SJSA1 (cell line): ENCODE data around the gene ZNF280A. TPM values are rescaled to one million over a fixed set of nuclear protein-coding genes. Genes with fewer than 3 reads are reported as not detected.

ENCODE experiments used
- DNase-seq, 2 experiments: peaks; one replicate each; pipeline ENCODE4 v3.0.0-alpha.2; 2015 to 2020; ENCODE audit warnings: low spot score in 2 of 2, low read depth in 1 of 2
- H3K27ac ChIP-seq: fragments of 250-450 bp; sonication (Bioruptor Pico); 2 replicates; pipeline ENCODE4 v1.5.1; 2020; ENCODE audit warnings: mild to moderate bottlenecking, moderate library complexity
- H3K27me3 ChIP-seq: fragments of 250-450 bp; sonication (Bioruptor Pico); replicated peaks from 2 replicates; pipeline ENCODE4 v1.5.1; 2020; ENCODE audit warnings: mild to moderate bottlenecking, moderate library complexity
- H3K36me3 ChIP-seq: fragments of 250-450 bp; sonication (Bioruptor Pico); 2 replicates; pipeline ENCODE4 v1.5.1; 2020; ENCODE audit warnings: mild to moderate bottlenecking
- H3K4me1 ChIP-seq: fragments of 250-450 bp; sonication (Bioruptor Pico); replicated peaks from 2 replicates; pipeline ENCODE4 v1.6.1; 2021; ENCODE audit warnings: mild to moderate bottlenecking
- H3K4me3 ChIP-seq: fragments of 250-450 bp; sonication (Bioruptor Pico); 2 replicates; pipeline ENCODE4 v1.5.1; 2020; ENCODE audit warnings: mild to moderate bottlenecking
- H3K9me3 ChIP-seq: fragments of 250-450 bp; sonication (Bioruptor Pico); replicated peaks from 2 replicates; pipeline ENCODE4 v1.5.1; 2020; ENCODE audit warnings: mild to moderate bottlenecking
- total RNA-seq: library from RNA; depleted of rRNA; stranded (reverse); fragments of >200 nt; shearing (Covaris generic); gene quantifications from 2 replicates; pipeline ENCODE4 v1.2.3, GENCODE V29; 2014; rRNA removed

Gene ZNF280A, protein sequence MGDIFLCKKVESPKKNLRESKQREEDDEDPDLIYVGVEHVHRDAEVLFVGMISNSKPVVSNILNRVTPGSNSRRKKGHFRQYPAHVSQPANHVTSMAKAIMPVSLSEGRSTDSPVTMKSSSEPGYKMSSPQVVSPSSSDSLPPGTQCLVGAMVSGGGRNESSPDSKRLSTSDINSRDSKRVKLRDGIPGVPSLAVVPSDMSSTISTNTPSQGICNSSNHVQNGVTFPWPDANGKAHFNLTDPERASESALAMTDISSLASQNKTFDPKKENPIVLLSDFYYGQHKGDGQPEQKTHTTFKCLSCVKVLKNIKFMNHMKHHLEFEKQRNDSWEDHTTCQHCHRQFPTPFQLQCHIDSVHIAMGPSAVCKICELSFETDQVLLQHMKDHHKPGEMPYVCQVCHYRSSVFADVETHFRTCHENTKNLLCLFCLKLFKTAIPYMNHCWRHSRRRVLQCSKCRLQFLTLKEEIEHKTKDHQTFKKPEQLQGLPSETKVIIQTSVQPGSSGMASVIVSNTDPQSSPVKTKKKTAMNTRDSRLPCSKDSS
- total RNA-seq = 0.32 TPM in 1 of 2 replicates, not detected in the other

DNA sequence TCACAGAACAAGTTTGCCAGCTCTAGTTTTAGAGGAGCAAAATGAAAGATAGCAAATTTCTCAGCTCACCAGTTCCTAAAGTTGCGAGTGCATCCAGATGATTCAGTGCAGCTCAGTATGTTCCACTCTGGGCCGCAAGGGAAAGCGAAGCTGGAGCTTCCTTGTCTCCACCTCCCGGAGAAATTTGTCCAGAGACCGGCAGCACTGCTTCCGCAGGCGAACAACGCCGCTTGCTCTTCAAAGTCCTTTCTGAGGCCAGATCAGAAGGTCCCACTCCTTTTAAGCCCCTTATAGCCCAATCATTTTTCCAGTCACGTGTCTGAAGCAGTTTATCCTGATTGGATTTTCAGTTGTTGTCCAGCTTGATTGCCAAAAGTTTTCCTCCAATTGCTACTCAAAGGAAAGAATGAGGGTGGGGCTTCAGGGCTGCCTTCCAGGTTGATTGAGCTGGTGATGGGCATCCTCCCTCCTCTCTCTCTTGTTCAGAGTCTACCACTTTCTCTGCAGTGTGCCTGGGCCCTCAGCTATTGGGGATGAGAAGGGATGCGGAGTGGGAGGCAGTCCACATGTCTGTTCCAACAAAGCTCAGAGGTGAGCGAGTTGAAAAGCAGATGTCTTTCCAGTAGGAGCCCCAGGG, at the start of gene ZNF280A:
Gene ZNF280A (minus strand): TSS at position 251 of the 637 bp plus-strand sequence. CDS start 4,640 bp downstream, outside the sequence.
- peak in 1 of 2 experiments; percentile 27 for DNase-seq
- H3K27ac ChIP-seq = no peak within 1 kb of the TSS
- H3K4me3 ChIP-seq = peak within 1 kb of the TSS; percentile 23
- H3K36me3 ChIP-seq = no peaks in the 10 kb centered on the region
- H3K27me3 ChIP-seq = peaks cover 10% of the 10 kb centered on the region
- H3K9me3 ChIP-seq = no peaks in the 10 kb centered on the region
- peaks cover 10% of the 10 kb centered on the region for H3K4me1 ChIP-seq

DNA sequence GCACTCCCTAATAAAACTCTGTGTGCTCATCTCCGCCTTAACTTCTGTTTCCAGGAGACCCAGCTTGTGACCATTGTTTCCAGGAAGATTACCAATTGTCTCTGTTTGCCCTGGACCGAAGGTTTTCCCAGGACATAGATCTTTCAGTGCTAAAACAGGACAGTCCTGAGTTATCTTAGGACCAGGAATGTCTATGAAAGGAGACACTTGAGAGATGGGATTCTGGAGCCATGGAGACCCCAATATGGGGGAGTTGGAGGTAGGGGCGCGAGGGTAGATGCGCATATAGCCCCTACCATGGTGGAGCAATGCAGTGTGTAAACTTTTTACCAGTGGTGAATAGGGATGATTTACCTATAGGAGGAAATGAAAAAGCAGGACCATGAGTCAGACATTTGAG, 49.1 kb upstream of the ZNF280A start:
- no peaks in the 10 kb centered on the region for H3K36me3 ChIP-seq
- H3K4me3 ChIP-seq = no peak overlapping the region
- peaks cover 13% of the 10 kb centered on the region for H3K27me3 ChIP-seq
- no peaks in the 10 kb centered on the region for H3K9me3 ChIP-seq
- H3K4me1 ChIP-seq = no peaks in the 10 kb centered on the region
- H3K27ac ChIP-seq = no peak overlapping the region
- no peak for DNase-seq

DNA sequence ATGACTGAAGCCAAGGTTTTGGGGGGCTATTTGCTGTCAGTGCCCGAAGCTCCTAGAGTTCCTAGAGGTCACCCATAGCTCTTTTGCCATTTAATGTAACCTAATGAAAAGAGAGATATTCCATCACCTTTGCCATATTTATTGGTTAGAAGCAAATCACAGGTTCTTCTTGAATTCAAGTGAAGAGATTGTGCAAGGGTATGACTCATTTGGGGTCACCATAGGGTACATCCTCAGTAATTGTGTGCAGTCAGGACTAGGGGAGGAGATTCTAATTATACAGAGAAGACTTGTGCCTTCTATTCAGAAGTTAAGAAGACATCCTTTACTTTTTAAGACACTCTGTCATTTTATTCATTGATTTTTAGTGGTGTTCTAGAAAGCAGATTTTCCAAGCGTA, 45.9 kb upstream of the ZNF280A start:
- Histone ChIP-seq H3K36me3 (no peaks in the 10 kb centered on the region), H3K9me3 (no peaks in the 10 kb centered on the region), H3K27me3 (peaks cover 8% of the 10 kb centered on the region), H3K4me1 (no peaks in the 10 kb centered on the region), H3K27ac (no peak overlapping the region), H3K4me3 (no peak overlapping the region)
- no peak for DNase-seq

DNA sequence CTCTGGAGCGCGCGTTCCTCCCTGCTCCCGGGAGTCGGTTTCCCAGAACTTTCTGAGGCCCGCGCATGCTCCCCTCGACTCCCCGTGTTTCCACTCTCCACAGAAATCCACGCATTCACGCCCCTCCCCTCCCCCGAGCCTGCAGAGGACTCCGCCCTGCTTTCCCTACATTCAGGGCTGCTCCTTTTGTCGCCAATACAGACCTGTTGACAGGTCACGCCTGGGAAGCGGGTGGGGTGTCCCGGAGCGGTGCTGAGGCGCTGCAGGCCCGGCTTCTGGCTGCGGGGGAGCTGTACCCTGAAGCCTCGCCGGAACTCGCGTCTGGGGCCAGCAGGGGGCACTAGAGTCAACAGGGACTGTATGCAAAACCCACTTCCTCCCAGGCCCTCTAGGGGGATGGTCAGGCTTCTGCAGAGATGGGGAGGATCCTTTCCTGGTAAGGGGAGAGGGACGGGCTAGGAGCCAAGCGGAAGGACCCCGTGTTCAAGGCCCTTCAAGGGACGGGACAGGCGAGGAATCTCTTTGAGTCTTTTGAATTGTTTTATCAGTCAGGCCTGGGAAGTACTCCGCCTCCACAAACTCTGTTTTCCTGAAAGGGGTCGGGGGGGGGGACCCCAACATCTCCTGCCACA, 39.0 kb upstream of the ZNF280A start, which contains the start of gene PRAME:
Gene PRAME (minus strand): TSS at position 294 of the 632 bp plus-strand sequence. CDS start 2,433 bp downstream, outside the sequence.
- H3K4me1 ChIP-seq = no peaks in the 10 kb centered on the region
- no peak within 1 kb of the TSS for H3K4me3 ChIP-seq
- DNase-seq = peak; percentile 25 to 82
- H3K36me3 ChIP-seq = no peaks in the 10 kb centered on the region
- H3K27me3 ChIP-seq = no peaks in the 10 kb centered on the region
- H3K27ac ChIP-seq = no peak within 1 kb of the TSS
- H3K9me3 ChIP-seq = no peaks in the 10 kb centered on the region

DNA sequence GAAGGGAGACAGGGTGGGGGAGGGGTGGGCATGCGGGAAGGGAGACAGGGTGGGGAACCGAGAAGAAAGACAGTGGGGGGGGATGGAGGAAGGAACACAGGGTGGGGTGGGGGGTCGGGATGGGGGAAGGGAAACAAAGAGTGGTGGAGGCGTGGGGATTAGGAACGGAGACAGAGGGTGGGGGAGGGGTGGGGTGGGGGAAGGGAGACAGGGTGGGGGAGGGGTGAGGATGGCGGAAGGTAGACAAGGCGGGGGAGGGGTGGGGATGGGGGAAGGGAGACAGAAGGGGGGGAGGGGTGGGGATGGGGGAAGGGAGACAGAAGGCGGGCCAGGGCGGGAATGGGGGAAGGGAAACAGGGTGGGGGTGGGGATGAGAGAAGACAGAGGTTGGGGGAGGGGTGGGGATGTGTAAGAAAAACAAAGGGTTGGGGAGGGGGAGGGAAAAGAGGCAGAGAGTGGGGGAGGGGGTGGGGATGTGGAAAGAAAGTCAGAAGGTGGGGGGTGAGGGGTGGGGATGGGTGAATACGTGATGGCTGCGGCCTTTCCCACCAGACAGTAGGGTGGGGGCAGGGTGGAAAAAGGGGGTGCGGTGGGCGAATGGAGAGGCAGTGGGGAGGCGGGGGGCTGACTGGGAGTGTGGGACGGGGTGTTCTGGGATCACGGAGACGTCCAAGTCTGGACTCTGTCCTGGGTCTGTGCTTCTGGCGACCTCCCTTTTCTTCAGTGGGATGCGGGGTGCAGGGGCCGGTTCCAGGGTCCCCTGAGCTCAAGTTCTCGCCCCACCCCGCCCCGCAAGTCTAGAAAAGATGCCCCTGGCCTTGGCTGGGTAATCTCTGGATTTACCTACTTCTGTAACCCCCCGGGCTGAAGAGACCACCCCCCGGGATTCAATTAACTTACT, 38.3 kb upstream of the ZNF280A start:
- Histone ChIP-seq H3K27me3 (no peaks in the 10 kb centered on the region), H3K4me3 (no peak overlapping the region), H3K27ac (no peak overlapping the region), H3K9me3 (no peaks in the 10 kb centered on the region), H3K36me3 (no peaks in the 10 kb centered on the region), H3K4me1 (no peaks in the 10 kb centered on the region)
- DNase-seq = no peak

DNA sequence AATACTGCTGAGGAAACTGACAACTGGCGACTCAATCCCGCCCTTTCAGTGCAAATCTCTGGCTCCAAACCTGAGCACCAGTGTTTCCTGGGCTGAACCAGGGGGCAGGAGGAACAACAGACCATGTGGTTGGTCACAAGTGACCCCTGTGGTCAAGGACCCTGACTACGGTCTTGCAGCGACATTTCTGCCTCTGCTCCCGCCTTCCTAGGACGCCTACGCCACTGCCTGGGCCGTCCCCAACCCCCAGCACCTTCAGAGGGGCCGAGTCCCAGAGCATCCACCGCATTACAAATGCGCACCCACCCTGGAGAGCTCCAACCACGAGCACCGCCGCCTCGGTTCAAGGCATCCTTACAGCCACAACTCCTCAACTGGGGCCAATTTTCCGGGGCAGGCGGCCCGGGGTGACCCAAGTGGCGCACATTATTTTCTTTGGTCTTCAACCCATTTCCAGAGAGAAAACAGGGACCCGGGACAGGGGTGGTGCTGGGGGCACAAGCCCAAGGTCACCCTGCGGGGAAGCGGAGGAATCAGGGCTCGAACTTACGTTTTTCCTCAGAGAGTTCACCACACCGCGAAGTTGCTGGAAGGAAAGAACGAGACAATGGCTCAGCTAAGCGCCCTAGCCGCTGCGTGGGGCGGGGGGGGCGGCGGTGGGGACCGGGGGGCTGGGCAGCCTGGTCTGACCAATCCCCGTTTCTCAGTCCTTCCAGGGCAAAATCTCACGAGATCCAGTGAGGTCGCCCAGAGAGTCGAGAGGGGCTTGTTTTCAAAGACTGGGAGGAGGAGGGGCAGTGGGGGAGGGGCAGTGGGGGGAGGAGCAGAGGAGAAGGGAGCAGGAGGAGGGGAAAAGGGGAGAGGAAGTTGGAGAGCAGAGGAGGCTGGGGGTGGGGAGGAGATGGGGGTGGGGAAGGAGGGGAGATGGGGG, 37.2 kb upstream of the ZNF280A start:
- Histone ChIP-seq H3K9me3 (no peaks in the 10 kb centered on the region), H3K4me1 (no peaks in the 10 kb centered on the region), H3K4me3 (no peak overlapping the region), H3K27me3 (no peaks in the 10 kb centered on the region), H3K36me3 (no peaks in the 10 kb centered on the region), H3K27ac (no peak overlapping the region)
- DNase-seq = no peak

DNA sequence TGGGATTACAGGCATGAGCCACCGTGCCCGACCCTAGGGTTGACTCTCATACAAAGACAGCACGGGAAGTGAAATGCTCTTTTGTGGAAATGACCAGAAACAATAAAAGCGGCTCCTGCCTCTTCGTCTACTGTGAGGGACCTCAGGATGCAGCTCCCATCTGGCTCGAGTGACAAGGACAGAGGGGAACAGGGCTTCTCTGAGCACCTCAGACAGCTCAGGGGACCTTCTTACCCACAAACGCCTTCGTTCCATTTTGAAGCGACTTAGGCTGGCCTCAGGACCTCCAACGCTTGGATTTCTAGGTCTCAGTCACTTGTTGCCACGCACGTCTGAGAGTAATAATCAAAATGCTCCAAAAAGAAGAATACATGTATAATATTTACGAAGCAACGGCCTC, 36.5 kb upstream of the ZNF280A start:
- Histone ChIP-seq H3K36me3 (no peaks in the 10 kb centered on the region), H3K9me3 (no peaks in the 10 kb centered on the region), H3K27me3 (0 out of 2 replicates have a peak, but pooled peaks cover 2% of the 10 kb centered on the region), H3K27ac (no peak overlapping the region), H3K4me1 (no peaks in the 10 kb centered on the region), H3K4me3 (no peak overlapping the region)
- DNase-seq = no peak

DNA sequence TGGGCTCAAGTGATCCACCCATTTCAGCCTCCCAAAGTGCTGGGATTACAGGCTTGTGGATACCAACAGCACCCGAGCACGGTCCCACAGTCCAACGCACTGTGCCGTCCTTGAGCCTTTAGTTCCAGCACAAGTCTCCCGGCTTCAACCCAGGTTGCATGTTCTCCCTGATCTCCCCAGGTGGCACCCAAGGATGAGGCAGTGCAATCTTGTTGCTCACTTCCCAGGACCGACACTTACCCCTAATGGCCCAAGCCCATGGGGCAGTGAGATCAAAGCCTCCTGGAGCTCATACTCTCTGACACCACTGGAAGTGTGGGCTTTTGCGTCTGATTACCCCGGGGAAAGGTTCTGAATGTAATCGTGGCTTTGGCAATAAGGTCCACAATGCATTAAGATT, 35.5 kb upstream of the ZNF280A start:
- Histone ChIP-seq H3K4me3 (no peak overlapping the region), H3K9me3 (no peaks in the 10 kb centered on the region), H3K27me3 (peaks cover 5% of the 10 kb centered on the region; the same call in 1 of the 2 replicates), H3K4me1 (no peaks in the 10 kb centered on the region), H3K36me3 (no peaks in the 10 kb centered on the region), H3K27ac (no peak overlapping the region)
- DNase-seq = no peak

DNA sequence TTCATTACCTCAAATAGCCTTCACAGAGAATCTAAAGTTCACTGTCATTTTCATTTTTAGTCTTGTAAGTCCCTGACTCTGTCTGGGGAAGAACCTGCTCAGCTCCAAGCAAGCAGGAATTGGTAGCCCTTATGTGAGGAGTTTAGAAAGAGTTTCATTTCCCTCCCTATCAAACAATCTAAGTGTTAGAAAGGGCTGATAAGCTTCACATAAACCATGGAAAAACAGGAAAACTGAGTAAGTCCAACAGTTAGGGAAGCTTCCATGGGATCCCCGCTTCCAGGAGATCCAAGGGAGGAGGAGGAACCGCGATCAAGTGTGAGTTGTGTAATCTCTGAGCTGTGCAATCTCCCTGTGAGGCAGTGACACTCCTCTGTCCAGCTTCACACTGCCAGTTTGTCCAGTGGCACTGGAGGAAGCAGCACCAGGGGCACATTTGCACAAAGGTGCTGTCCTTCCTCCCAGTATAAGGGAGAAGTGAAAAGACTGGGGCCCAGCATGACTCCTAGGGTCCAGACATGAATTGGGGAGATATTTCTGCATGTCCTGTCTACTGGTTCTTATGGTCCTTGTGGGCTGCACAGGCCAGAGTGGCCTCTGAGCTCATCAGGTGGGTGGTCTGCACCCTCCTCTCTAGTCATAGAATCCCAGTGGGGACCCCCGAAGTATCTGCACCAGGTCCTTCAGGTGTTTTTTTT, 34.7 kb upstream of the ZNF280A start:
- Histone ChIP-seq H3K36me3 (no peaks in the 10 kb centered on the region), H3K27ac (no peak overlapping the region), H3K27me3 (peaks cover 10% of the 10 kb centered on the region; the same call in 1 of the 2 replicates), H3K4me1 (no peaks in the 10 kb centered on the region), H3K4me3 (no peak overlapping the region), H3K9me3 (no peaks in the 10 kb centered on the region)
- no peak for DNase-seq

DNA sequence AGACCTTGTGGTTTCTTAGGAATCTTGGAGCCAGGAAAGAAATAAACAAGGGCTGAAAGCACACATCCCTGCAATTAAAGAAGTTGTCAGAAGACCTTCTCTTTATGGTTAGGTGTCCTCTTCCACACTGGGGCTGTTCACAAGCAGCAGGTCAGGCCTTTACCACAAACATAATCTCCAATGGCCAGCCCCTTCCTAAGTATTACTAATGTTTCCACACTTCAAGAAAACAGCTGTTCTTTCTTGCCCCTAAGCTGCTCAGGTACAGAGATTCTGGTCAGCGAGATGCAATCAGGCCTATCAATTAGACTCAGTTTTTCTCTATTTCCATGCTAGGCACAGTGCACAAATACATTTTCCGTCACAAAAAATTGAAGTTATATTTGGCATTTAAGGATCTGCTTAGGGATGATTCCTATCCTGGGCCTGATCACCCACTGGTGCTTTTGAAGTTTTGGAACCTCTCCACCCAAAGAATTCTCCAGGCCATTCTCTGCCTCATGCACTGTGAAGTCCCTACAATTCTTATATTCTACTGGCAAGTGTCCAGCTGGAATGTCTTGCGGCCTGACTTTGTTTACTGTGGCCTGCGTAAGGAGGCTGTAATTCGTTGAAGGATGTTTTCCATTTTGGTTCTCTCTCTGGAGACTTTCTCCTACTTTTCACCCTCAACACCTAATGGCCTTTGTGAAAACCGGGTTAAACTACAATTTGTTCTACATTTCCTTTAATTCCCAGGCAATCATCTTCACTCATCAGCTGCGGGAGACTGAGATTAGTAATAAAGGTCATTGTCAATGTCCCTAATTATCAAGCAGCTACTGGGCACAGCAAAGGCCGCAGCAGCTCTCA, 33.9 kb upstream of the ZNF280A start:
- H3K36me3 ChIP-seq = no peaks in the 10 kb centered on the region
- peaks cover 14% of the 10 kb centered on the region; the same call in 1 of the 2 replicates for H3K27me3 ChIP-seq
- H3K9me3 ChIP-seq = no peaks in the 10 kb centered on the region
- H3K4me3 ChIP-seq = no peak overlapping the region
- DNase-seq = no peak
- no peak overlapping the region for H3K27ac ChIP-seq
- H3K4me1 ChIP-seq = no peaks in the 10 kb centered on the region

DNA sequence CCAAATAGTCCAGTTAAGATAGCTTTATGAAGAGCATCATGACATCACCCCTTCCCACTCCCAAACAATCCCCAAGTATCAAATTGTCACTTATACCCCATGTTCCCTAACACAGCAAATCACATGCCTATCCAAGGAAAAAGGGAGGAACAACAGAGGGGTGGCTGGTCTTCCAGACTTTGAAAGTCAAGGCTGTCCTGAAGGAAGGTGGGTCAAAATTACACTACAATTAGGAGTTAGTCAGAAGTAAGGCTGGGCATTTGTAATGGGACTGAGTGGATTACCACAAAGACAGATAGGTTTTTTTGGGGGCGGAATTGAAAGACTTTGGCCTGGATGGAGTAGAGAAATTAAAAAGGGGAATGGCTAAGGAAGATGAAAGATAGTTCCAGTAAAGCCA, 33.1 kb upstream of the ZNF280A start:
- no peak for DNase-seq
- H3K4me3 ChIP-seq = no peak overlapping the region
- H3K4me1 ChIP-seq = no peaks in the 10 kb centered on the region
- H3K27me3 ChIP-seq = peaks cover 16% of the 10 kb centered on the region; the same call in 1 of the 2 replicates
- no peak overlapping the region for H3K27ac ChIP-seq
- no peaks in the 10 kb centered on the region for H3K9me3 ChIP-seq
- no peaks in the 10 kb centered on the region for H3K36me3 ChIP-seq
